GM23248 (cell line): ENCODE measurements around the gene BDH1.

Experiments
- EZH2 ChIP-seq: fragments of 200-600 bp; sonication (generic); IDR thresholded peaks from 2 replicates; pipeline ENCODE4 v1.6.1; 2018; ENCODE audit warnings: antibody characterized with exemption, mild to moderate bottlenecking; ENCODE audit not compliant: insufficient read depth, poor library complexity, severe bottlenecking
- EZH2phosphoT487 ChIP-seq: fragments of 200-600 bp; sonication (generic); IDR thresholded peaks from 2 replicates; pipeline ENCODE4 v1.6.1; 2018; ENCODE audit warnings: antibody characterized with exemption, moderate library complexity, mild to moderate bottlenecking, low read depth; ENCODE audit not compliant: insufficient read depth

GRCh38 chr3:197549261-197549885 is 6.4 kb downstream of the BDH1 start:
- TF ChIP-seq EZH2 = no peak
- TF ChIP-seq EZH2phosphoT487 = no peak
